Tibial nerve (tissue), 4 donors: ENCODE data around the gene PIP5KL1. TPM values are rescaled to one million over a fixed set of nuclear protein-coding genes. Genes with fewer than 3 reads are reported as not detected.

Experiments
- DNase-seq, 2 donors: peaks; one replicate each; pipeline ENCODE4 v3.0.0-alpha.2; 2019; ENCODE audit warnings: low spot score in 2 of 2
- H3K27ac ChIP-seq, 4 donors: fragments of 200-600 bp; sonication (generic) in 3 of 4; one replicate each; pipeline ENCODE4 v1.5.1; 2017 to 2019; ENCODE audit warnings: mild to moderate bottlenecking in 1 of 4
- H3K27me3 ChIP-seq, 2 donors: fragments of 200-600 bp; sonication (generic) in 1 of 2; one replicate each; pipeline versions ENCODE4 v1.5.1 to v1.6.0; 2017 to 2019
- H3K36me3 ChIP-seq, 3 donors: fragments of 200-600 bp; sonication (generic); one replicate each; pipeline ENCODE4 v1.5.1; 2018 to 2019
- H3K4me1 ChIP-seq, 4 donors: fragments of 200-600 bp; sonication (generic) in 3 of 4; one replicate each; pipeline ENCODE4 v1.5.1; 2017 to 2019
- H3K4me3 ChIP-seq, 4 donors: fragments of 200-600 bp; sonication (generic) in 3 of 4; one replicate each; pipeline ENCODE4 v1.5.1; 2017 to 2019; ENCODE audit warnings: mild to moderate bottlenecking in 1 of 4, moderate library complexity in 1 of 4
- H3K9me3 ChIP-seq, 4 donors: fragments of 200-600 bp; sonication (generic) in 3 of 4; one replicate each; pipeline ENCODE4 v1.5.1; 2017 to 2019
- EP300 ChIP-seq, 2 donors: sonication (generic); formaldehyde crosslinking; IDR thresholded peaks; one replicate each; pipeline ENCODE4 v1.6.1; 2017; ENCODE audit warnings: antibody characterized with exemption in 2 of 2, mild to moderate bottlenecking in 1 of 2
- POLR2A ChIP-seq, 2 donors: fragments of 450-650 bp; IDR thresholded peaks; one replicate each; pipeline ENCODE4 v1.6.1; 2017; ENCODE audit warnings: antibody characterized with exemption in 2 of 2, mild to moderate bottlenecking in 2 of 2, moderate library complexity in 2 of 2
- WGBS, 2 donors: methylation state at CpG; one replicate each; pipeline ENCODE4 v1.1.5; 2018; 5-methylcytosine and 5-hydroxymethylcytosine counted together
- total RNA-seq, 4 donors: library from RNA; depleted of rRNA; stranded (reverse); fragments of >200 nt; gene quantifications; one replicate each; pipeline ENCODE4 v1.1.0, GENCODE V29; 2016
- TF ChIP-seq, protein P1 (sequence below), 5 experiments: fragments of 200-600 bp in 3 of 5; fragments of 450-650 bp in 2 of 5; sonication (generic) in 3 of 5; IDR thresholded peaks; one replicate each; pipeline ENCODE4 v1.5.1; 2016 to 2019; ENCODE audit warnings: antibody characterized with exemption in 5 of 5, mild to moderate bottlenecking in 3 of 5, moderate library complexity in 2 of 5

The PIP5KL1 gene
- total RNA-seq, 4 donors from 2014 or later, result 0.59 TPM; not detected in 3

DNA sequence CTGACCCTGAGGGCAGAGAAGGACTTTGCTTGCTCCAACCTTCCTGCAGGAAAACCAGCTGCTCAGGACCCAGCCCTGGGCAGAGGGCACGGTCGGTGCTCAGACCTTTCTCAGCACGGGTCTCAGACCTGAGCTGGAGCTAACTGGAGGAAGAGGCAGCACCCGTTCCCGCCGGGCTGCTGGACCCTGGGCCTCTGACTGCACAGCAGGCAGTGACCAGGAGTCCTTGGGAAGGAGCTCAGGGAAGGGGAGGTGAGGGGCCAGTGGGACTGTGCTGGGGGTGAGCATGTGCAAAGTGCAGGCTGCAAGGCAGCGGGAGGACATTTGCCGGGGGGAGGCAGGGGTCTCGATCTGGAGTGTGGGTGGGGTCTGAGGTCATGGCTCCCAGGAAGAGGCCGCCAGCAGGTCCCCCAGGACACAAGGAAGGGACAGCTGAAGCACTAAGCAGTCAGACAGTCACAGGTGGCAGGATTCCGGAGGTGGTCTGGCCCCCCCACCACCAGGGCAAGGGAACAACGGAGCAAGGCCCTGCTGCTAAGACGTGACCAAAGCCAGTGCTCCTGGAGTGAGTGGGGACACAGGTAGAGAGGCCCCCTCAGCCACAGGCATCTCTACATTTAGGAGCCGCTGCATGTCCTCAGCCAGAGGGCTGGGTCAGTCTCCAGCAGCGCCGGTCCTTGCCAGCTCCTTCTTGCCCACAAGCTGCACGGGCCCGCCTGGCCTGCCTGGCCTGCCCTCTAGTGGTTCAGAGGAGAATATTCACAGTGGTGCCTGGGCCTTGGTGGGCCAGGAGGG, 11.8 kb upstream of the PIP5KL1 start:
- DNase-seq, result peak in 1 of 2 donors; percentile 62
- H3K36me3 ChIP-seq, result peaks cover 0 to 46% (median 6%) of the 10 kb centered on the region in 3 donors
- H3K27ac ChIP-seq, result peak overlapping the region; percentile 33 to 99 (median 69)
- no peak overlapping the region for H3K4me3 ChIP-seq
- TF ChIP-seq, protein P1, sequence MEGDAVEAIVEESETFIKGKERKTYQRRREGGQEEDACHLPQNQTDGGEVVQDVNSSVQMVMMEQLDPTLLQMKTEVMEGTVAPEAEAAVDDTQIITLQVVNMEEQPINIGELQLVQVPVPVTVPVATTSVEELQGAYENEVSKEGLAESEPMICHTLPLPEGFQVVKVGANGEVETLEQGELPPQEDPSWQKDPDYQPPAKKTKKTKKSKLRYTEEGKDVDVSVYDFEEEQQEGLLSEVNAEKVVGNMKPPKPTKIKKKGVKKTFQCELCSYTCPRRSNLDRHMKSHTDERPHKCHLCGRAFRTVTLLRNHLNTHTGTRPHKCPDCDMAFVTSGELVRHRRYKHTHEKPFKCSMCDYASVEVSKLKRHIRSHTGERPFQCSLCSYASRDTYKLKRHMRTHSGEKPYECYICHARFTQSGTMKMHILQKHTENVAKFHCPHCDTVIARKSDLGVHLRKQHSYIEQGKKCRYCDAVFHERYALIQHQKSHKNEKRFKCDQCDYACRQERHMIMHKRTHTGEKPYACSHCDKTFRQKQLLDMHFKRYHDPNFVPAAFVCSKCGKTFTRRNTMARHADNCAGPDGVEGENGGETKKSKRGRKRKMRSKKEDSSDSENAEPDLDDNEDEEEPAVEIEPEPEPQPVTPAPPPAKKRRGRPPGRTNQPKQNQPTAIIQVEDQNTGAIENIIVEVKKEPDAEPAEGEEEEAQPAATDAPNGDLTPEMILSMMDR (IDR thresholded peaks at IDR 0.05), result peak; percentile 86 to 96 (median 91)
- TF ChIP-seq EP300 (IDR thresholded peaks at IDR 0.05) (peak in 1 of 2 donors; percentile 42), POLR2A (IDR thresholded peaks at IDR 0.05) (no peak)
- no peaks in the 10 kb centered on the region for H3K27me3 ChIP-seq
- peaks cover 0 to 84% (median 33%) of the 10 kb centered on the region in 4 donors for H3K4me1 ChIP-seq
- WGBS, 2 donors, result 49 to 50% methylated on average over 14 to 18 of the region's 18 CpGs
- no peaks in the 10 kb centered on the region for H3K9me3 ChIP-seq

DNA sequence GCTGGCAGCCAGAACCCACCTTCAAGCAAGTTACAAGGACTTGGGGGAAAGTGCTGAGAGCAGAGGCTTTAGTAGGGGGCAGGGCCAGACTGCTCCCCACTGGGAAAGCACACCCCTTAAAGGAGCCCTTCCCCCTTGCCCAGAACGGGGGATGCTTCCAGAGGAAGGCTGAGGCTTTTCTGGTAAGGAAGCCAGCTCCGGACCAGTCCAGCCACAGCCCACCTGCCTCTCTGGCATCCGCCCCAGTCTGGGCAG, 11.3 kb upstream of the PIP5KL1 start:
- peak overlapping the region; percentile 33 to 99 (median 69) for H3K27ac ChIP-seq
- 44 to 58% methylated on average over 3 of the region's 3 CpGs for WGBS, 2 donors
- H3K4me1 ChIP-seq, result peaks cover 2 to 84% (median 36%) of the 10 kb centered on the region in 4 donors
- TF ChIP-seq EP300 (IDR thresholded peaks at IDR 0.05) (no peak), POLR2A (IDR thresholded peaks at IDR 0.05) (no peak)
- TF ChIP-seq, protein P1 (IDR thresholded peaks at IDR 0.05), result no peak
- H3K9me3 ChIP-seq, result no peaks in the 10 kb centered on the region
- peaks cover 0 to 46% (median 6%) of the 10 kb centered on the region in 3 donors for H3K36me3 ChIP-seq
- no peak for DNase-seq
- H3K4me3 ChIP-seq, result no peak overlapping the region
- no peaks in the 10 kb centered on the region for H3K27me3 ChIP-seq

DNA sequence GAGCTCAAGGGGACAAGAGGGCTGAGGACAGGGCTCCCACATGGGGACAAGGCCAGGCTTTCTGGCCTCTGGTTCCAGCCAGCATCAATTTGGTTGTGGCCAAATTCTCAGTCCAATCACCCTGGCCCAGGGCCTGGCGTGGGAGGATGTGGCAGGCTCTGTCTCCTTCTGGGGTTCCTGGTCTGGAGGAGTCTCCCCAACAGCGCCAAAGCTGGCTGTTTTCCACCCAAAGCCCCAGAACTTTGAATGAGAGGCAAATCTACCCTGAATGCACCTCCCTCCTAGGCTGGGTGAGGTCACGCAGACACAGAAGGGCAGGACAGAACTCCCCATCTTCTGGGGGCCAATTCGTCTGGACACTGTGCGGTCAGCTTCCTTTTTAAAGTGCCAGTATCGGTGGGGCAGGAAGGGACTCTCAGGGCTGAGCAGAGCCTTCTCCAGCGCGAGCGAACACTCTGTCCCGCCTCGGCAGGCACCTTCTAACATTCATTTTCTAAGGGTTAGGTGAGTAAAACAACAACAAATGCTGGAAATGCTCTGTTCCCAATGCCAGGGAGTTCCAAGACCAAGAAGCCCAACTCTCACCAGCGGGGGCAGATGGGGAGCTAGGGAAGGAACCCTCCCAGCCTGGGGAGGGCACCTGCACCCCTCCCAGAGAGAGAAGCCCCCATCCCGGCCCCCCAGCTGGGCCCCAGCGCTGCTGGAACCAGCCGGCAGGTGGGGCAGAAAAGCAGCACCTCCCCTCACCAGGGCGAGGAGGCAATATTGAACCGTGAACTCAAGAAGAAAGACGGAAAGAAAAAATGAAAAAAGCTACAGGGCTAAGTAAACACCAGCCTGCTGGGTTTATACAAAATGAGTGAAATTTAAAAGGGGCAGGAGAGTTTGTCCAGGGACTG, 10.7 kb upstream of the PIP5KL1 start:
- H3K4me3 ChIP-seq, result no peak overlapping the region
- H3K27me3 ChIP-seq, result no peaks in the 10 kb centered on the region
- WGBS, 2 donors, result 62 to 64% methylated on average over 17 to 18 of the region's 18 CpGs
- TF ChIP-seq EP300 (IDR thresholded peaks at IDR 0.05) (no peak), POLR2A (IDR thresholded peaks at IDR 0.05) (no peak)
- TF ChIP-seq, protein P1 (IDR thresholded peaks at IDR 0.05), result no peak
- peak overlapping the region; percentile 33 to 99 (median 69) for H3K27ac ChIP-seq
- DNase-seq, result no peak
- peaks cover 0 to 40% (median 6%) of the 10 kb centered on the region in 3 donors for H3K36me3 ChIP-seq
- H3K9me3 ChIP-seq, result no peaks in the 10 kb centered on the region
- peaks cover 5 to 84% (median 37%) of the 10 kb centered on the region in 4 donors for H3K4me1 ChIP-seq

DNA sequence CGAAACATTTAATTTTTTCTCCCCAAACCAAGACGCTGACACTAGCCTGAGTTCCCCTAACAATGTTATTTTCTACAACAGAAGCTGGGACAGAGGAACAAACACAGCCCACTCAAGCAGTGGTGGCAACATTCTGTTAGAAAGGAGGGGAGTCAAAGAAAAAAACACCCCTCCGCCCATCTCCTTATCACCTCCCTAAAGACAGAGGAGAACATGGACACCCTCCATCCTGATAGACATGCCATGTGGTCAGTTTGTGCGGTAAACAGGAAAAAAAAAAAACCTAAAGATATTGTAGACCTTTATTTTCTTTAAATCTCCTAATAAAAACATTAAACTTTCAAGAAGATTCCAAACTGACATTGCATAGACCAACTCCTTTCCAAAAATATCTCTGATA, 10.0 kb upstream of the PIP5KL1 start:
- WGBS, 2 donors, result 78% methylated on average over 4 of the region's 4 CpGs
- peaks cover 0 to 42% (median 6%) of the 10 kb centered on the region in 3 donors for H3K36me3 ChIP-seq
- TF ChIP-seq, protein P1 (IDR thresholded peaks at IDR 0.05), result no peak
- TF ChIP-seq POLR2A (IDR thresholded peaks at IDR 0.05) (no peak), EP300 (IDR thresholded peaks at IDR 0.05) (no peak)
- H3K27ac ChIP-seq, result peak overlapping the region in 2 of 4 donors; percentile 98 to 99
- H3K4me1 ChIP-seq, result peaks cover 5 to 84% (median 35%) of the 10 kb centered on the region in 4 donors
- H3K9me3 ChIP-seq, result no peaks in the 10 kb centered on the region
- DNase-seq, result no peak
- no peaks in the 10 kb centered on the region for H3K27me3 ChIP-seq
- no peak overlapping the region for H3K4me3 ChIP-seq
